Measurements from ENCODE around the gene POLR2I.
A peak's percentile ranks its signal among the peaks of the same experiment; 100 is the strongest.
"Not testable (repeated sequence)": the region's sequence is repeated elsewhere in the genome, so short reads cannot be mapped to it uniquely, and the experiment has no call there.

The POLR2I gene

GRCh38 chr19:36093687-36094086, 21.0 kb downstream of the POLR2I start:
- Mint-ChIP-seq H3K36me3 (peaks cover 5% of the 10 kb centered on the region), H3K4me3 (no peak overlapping the region), H3K27ac (no peak overlapping the region)

GRCh38 chr19:36093146-36093662, 21.5 kb downstream of the POLR2I start:
- peak overlapping the region; percentile 50 for H3K27ac Mint-ChIP-seq
- no peaks in the 10 kb centered on the region for H3K27me3 Mint-ChIP-seq
- peaks cover 5% of the 10 kb centered on the region for H3K36me3 Mint-ChIP-seq
- no peaks in the 10 kb centered on the region for H3K9me3 Mint-ChIP-seq (ENCODE audit: low read depth)
- H3K4me3 Mint-ChIP-seq: peak overlapping the region; percentile 10
- peaks cover 15% of the 10 kb centered on the region for H3K4me1 Mint-ChIP-seq (ENCODE audit: low read depth)

More at GRCh38 chr19:36093687-36094086, 21.0 kb downstream of the POLR2I start:
- H3K27me3 Mint-ChIP-seq: no peaks in the 10 kb centered on the region
- H3K4me1 Mint-ChIP-seq (ENCODE audit: low read depth): peaks cover 15% of the 10 kb centered on the region
- H3K9me3 Mint-ChIP-seq (ENCODE audit: low read depth): no peaks in the 10 kb centered on the region

- Mint-ChIP-seq H3K4me1 (ENCODE audit: low read depth) (peaks cover 15% of the 10 kb centered on the region), H3K36me3 (peaks cover 5% of the 10 kb centered on the region), H3K27ac (no peak overlapping the region), H3K4me3 (no peak overlapping the region), H3K9me3 (ENCODE audit: low read depth) (no peaks in the 10 kb centered on the region), H3K27me3 (no peaks in the 10 kb centered on the region)
These were observed 22.1 kb downstream of the POLR2I start for GRCh38 chr19:36092566-36092965.

GRCh38 chr19:36090910-36091695, 23.6 kb downstream of the POLR2I start:
- Mint-ChIP-seq H3K27me3 (no peaks in the 10 kb centered on the region), H3K9me3 (ENCODE audit: low read depth) (no peaks in the 10 kb centered on the region), H3K36me3 (peaks cover 5% of the 10 kb centered on the region), H3K4me3 (no peak overlapping the region), H3K27ac (no peak overlapping the region), H3K4me1 (ENCODE audit: low read depth) (peaks cover 15% of the 10 kb centered on the region)

GRCh38 chr19:36089847-36090246, 24.8 kb downstream of the POLR2I start:
- peaks cover 15% of the 10 kb centered on the region for H3K4me1 Mint-ChIP-seq (ENCODE audit: low read depth)
- no peaks in the 10 kb centered on the region for H3K9me3 Mint-ChIP-seq (ENCODE audit: low read depth)
- peaks cover 5% of the 10 kb centered on the region for H3K36me3 Mint-ChIP-seq
- no peaks in the 10 kb centered on the region for H3K27me3 Mint-ChIP-seq
- H3K27ac Mint-ChIP-seq: no peak overlapping the region
- H3K4me3 Mint-ChIP-seq: no peak overlapping the region

- peaks cover 2% of the 10 kb centered on the region for H3K36me3 Mint-ChIP-seq
- H3K27ac Mint-ChIP-seq: no peak overlapping the region
- no peaks in the 10 kb centered on the region for H3K27me3 Mint-ChIP-seq
- H3K4me1 Mint-ChIP-seq (ENCODE audit: low read depth): no peaks in the 10 kb centered on the region
- H3K9me3 Mint-ChIP-seq (ENCODE audit: low read depth): no peaks in the 10 kb centered on the region
- no peak overlapping the region for H3K4me3 Mint-ChIP-seq
These were observed 28.3 kb downstream of the POLR2I start for GRCh38 chr19:36086326-36086725.

GRCh38 chr19:36084231-36085009, 30.3 kb downstream of the POLR2I start:
- Mint-ChIP-seq H3K4me3 (no peak overlapping the region), H3K27ac (no peak overlapping the region), H3K27me3 (no peaks in the 10 kb centered on the region), H3K4me1 (ENCODE audit: low read depth) (no peaks in the 10 kb centered on the region), H3K36me3 (peaks cover 2% of the 10 kb centered on the region), H3K9me3 (ENCODE audit: low read depth) (no peaks in the 10 kb centered on the region)

- no peak overlapping the region for H3K4me3 Mint-ChIP-seq
- H3K9me3 Mint-ChIP-seq (ENCODE audit: low read depth): no peaks in the 10 kb centered on the region
- no peaks in the 10 kb centered on the region for H3K4me1 Mint-ChIP-seq (ENCODE audit: low read depth)
- H3K27ac Mint-ChIP-seq: no peak overlapping the region
- peaks cover 2% of the 10 kb centered on the region for H3K36me3 Mint-ChIP-seq
- no peaks in the 10 kb centered on the region for H3K27me3 Mint-ChIP-seq
These were observed 31.8 kb downstream of the POLR2I start for GRCh38 chr19:36082916-36083315.

- Mint-ChIP-seq H3K36me3 (peaks cover 2% of the 10 kb centered on the region), H3K27me3 (no peaks in the 10 kb centered on the region), H3K27ac (no peak overlapping the region), H3K4me1 (ENCODE audit: low read depth) (no peaks in the 10 kb centered on the region), H3K9me3 (ENCODE audit: low read depth) (no peaks in the 10 kb centered on the region), H3K4me3 (no peak overlapping the region)
These were observed 32.8 kb downstream of the POLR2I start for GRCh38 chr19:36081894-36082293.

- peaks cover 2% of the 10 kb centered on the region for H3K36me3 Mint-ChIP-seq
- no peaks in the 10 kb centered on the region for H3K27me3 Mint-ChIP-seq
These were observed 33.3 kb downstream of the POLR2I start for GRCh38 chr19:36081385-36081784.

GRCh38 chr19:36079389-36079945, 35.2 kb downstream of the POLR2I start:
- no peaks in the 10 kb centered on the region for H3K9me3 Mint-ChIP-seq (ENCODE audit: low read depth)
- no peaks in the 10 kb centered on the region for H3K4me1 Mint-ChIP-seq (ENCODE audit: low read depth)
- no peaks in the 10 kb centered on the region for H3K27me3 Mint-ChIP-seq
- no peak overlapping the region for H3K27ac Mint-ChIP-seq
- no peak overlapping the region for H3K4me3 Mint-ChIP-seq
- peaks cover 4% of the 10 kb centered on the region for H3K36me3 Mint-ChIP-seq

More at GRCh38 chr19:36081385-36081784, 33.3 kb downstream of the POLR2I start:
- Mint-ChIP-seq H3K27ac (no peak overlapping the region), H3K4me1 (ENCODE audit: low read depth) (no peaks in the 10 kb centered on the region), H3K4me3 (no peak overlapping the region), H3K9me3 (ENCODE audit: low read depth) (no peaks in the 10 kb centered on the region)

GRCh38 chr19:36073121-36073876, 41.4 kb downstream of the POLR2I start:
- Mint-ChIP-seq H3K4me1 (ENCODE audit: low read depth) (no peaks in the 10 kb centered on the region), H3K9me3 (ENCODE audit: low read depth) (no peaks in the 10 kb centered on the region), H3K27me3 (no peaks in the 10 kb centered on the region), H3K36me3 (peaks cover 11% of the 10 kb centered on the region), H3K27ac (no peak overlapping the region), H3K4me3 (no peak overlapping the region)

GRCh38 chr19:36072081-36072480, 42.6 kb downstream of the POLR2I start:
- Mint-ChIP-seq H3K9me3 (ENCODE audit: low read depth) (no peaks in the 10 kb centered on the region), H3K36me3 (peaks cover 11% of the 10 kb centered on the region), H3K4me1 (ENCODE audit: low read depth) (no peaks in the 10 kb centered on the region), H3K4me3 (no peak overlapping the region), H3K27ac (no peak overlapping the region), H3K27me3 (no peaks in the 10 kb centered on the region)

- H3K4me3 Mint-ChIP-seq; H3K27me3 Mint-ChIP-seq; H3K4me1 Mint-ChIP-seq (ENCODE audit: low read depth); H3K27ac Mint-ChIP-seq; H3K9me3 Mint-ChIP-seq (ENCODE audit: low read depth); H3K36me3 Mint-ChIP-seq: not testable (repeated sequence)
These were observed 45.7 kb downstream of the POLR2I start for GRCh38 chr19:36068810-36069499.
